K562 treated with DMSO at 1 percent for 4 hours (cell line): ENCODE measurements around the gene TRAM1L1. TPM values are rescaled to one million over a fixed set of nuclear protein-coding genes. Genes with fewer than 3 reads are reported as not detected.

Experiments used
- total RNA-seq: library from RNA; unstranded; fragments of 300-600 nt; gene quantifications from 2 replicates; pipeline ENCODE4 v1.2.3, GENCODE V29; 2022; ENCODE audit not compliant: insufficient read depth

Gene TRAM1L1
- not detected in 2 replicates for total RNA-seq

GRCh38 chr4:117084866-117085701, at the start of gene TRAM1L1:
Gene TRAM1L1 (minus strand): TSS chr4:117085576. CDS start chr4:117085393, 183 bp downstream.

